UCSD-AML1 (cell line): Measurements from ENCODE around the gene F7.

ENCODE experiments used
- DNase-seq: peaks from one replicate; lab custom pipeline; 2025; ENCODE audit not compliant: unreplicated experiment; lab: John Stamatoyannopoulos, UW

The F7 gene

GRCh38 chr13:113129921-113130750, 24.5 kb downstream of the F7 start:
- DNase-seq, result no peak

- no peak for DNase-seq
Observed at GRCh38 chr13:113135281-113135760, 29.7 kb downstream of the F7 start.

DNA sequence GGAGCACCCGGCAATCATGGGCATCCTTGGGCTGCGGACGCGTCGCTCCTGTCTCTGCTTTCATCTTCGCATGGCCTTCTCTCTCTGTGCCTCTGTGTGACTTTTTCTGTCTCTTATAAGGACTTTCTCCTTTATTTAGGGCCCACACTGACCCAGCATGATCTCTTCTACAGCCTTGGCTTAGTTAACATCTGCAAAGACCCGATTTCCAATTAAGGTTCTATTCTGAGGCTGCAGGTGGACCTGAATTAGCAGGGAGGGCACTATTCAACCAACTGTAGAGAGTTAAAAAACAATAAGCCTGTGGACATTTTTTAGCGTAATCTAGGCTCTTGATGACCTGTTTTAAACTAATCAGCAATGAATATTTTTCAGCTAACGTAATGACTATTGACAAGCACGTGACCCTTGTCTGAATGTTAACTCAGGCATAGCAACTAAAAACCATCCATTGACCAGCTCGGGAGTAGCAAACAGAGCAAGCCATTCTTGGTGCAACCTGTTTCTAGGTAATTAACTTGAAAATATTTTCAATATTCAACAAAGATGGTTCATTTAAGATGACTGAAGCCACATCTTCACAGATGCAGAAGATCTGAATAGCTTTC, 32.2 kb downstream of the F7 start:
- no peak for DNase-seq

- no peak for DNase-seq
Observed at GRCh38 chr13:113138792-113139551, 33.4 kb downstream of the F7 start.

- no peak for DNase-seq
Observed at GRCh38 chr13:113139577-113139976, 34.0 kb downstream of the F7 start.

DNA sequence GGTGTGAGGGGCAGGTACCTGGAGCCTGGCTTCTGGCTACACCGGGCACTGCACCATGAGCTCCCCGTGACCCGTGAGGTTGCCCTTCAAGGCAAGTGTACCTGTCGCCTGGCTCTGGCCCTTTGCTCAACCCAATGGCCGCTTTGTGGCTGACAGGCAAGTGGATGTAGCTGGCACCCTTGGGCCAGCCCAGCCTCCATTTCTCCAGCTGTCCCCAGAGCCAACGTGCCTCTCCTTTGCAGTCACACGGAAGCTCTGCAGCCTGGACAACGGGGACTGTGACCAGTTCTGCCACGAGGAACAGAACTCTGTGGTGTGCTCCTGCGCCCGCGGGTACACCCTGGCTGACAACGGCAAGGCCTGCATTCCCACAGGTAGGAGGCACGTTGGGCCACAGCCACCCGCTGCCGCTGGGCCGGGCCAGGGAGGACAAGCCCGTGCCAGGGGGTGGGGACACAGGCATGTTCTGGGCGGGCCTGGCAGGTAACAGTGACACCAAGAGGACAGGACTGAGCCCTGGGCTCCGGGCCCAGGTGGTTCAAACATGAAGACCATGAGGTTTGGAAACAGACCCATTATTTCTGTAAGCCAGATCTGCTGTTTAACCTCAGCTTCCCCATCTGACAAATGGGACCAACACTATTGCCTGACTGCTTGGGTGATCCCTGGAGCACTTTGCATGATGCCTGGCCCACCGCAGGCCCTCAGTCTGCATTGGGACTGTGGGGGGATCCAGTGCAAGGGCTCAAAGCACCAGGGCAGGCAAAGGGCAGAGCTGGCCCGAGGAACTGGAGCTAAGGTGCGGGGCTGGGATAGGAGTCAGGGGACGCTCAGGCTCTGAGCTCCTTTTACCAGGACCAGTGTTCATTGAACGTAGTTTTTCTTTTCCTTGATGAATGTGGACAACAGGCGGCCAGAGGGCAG, 35.3 kb downstream of the F7 start:
- no peak for DNase-seq

DNA sequence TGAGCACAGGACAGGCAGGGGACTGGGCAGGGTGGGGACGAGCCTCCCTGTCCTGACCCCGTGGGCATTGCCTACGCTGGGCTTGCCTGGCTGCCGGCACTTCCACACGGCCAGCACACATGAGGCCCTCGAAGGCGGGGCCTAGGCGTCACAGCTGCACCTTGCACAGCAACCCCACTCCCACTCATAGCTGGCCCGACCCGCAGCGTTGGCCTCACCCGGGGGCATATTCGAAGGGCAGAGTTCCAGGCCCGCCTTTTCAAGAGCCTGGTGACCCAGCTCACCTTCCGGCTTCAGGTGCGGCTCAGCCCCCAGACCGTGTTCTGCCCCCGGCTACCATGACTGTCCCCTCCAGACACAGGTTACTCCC, 36.0 kb downstream of the F7 start:
- no peak for DNase-seq

GRCh38 chr13:113142876-113143275, 37.3 kb downstream of the F7 start:
- DNase-seq, result no peak

DNA sequence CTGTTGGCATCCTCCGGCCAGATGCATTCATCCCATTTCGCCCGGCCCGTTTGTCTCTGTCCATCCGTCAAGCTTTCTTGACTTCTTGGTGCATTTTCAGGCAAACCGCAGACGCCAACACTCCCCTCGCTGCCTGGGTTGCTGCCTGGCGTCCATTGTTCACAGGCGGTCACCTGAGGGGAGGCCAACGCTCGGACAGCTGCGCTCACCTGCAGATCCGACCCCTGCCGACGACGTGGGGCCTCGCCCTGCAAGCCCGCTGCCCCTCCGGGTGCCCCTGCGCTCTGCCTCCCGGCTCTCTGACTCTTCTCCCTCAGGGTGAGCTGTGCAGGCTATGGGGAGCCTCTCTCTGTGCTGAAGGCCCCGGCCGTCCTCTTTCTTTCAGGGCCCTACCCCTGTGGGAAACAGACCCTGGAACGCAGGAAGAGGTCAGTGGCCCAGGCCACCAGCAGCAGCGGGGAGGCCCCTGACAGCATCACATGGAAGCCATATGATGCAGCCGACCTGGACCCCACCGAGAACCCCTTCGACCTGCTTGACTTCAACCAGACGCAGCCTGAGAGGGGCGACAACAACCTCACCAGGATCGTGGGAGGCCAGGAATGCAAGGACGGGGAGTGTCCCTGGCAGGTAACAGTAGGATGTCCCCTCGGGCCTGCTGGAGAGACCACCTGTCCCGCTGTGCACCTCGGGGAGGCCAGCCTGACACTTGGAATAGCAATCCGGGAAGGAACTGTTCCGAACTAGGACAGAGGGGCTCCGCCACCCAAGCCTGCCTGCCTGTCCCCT, 38.1 kb downstream of the F7 start:
- DNase-seq, result no peak

GRCh38 chr13:113144255-113144629, 38.7 kb downstream of the F7 start:
- no peak for DNase-seq

GRCh38 chr13:113145496-113145895, 39.9 kb downstream of the F7 start:
- no peak for DNase-seq

- DNase-seq, result no peak
Observed at GRCh38 chr13:113145911-113146598, 40.5 kb downstream of the F7 start.

GRCh38 chr13:113146750-113147149, 41.2 kb downstream of the F7 start:
- no peak for DNase-seq

- no peak for DNase-seq
Observed at GRCh38 chr13:113147206-113147605, 41.6 kb downstream of the F7 start.

DNA sequence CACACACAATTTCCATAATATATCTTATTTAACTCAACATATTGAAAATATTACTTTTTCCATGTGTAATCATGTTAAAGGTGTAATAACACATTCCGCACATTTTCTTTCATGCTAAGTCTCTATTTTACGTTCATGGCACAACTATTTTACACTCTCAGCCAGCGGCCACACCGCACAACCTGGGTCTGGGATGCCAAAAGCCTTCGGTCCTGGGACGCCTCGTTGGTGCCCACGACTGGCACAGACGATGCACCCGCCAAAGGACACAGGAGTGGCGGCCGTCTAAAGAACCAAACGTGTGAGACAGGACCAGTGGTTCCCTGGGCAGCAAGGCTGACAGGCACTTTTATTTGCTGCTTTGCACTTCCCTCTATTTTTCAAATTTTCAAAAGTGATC, 42.8 kb downstream of the F7 start:
- no peak for DNase-seq

DNA sequence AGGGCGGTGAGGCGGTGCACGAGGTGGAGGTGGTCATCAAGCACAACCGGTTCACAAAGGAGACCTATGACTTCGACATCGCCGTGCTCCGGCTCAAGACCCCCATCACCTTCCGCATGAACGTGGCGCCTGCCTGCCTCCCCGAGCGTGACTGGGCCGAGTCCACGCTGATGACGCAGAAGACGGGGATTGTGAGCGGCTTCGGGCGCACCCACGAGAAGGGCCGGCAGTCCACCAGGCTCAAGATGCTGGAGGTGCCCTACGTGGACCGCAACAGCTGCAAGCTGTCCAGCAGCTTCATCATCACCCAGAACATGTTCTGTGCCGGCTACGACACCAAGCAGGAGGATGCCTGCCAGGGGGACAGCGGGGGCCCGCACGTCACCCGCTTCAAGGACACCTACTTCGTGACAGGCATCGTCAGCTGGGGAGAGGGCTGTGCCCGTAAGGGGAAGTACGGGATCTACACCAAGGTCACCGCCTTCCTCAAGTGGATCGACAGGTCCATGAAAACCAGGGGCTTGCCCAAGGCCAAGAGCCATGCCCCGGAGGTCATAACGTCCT, 43.4 kb downstream of the F7 start:
- DNase-seq, result no peak

DNA sequence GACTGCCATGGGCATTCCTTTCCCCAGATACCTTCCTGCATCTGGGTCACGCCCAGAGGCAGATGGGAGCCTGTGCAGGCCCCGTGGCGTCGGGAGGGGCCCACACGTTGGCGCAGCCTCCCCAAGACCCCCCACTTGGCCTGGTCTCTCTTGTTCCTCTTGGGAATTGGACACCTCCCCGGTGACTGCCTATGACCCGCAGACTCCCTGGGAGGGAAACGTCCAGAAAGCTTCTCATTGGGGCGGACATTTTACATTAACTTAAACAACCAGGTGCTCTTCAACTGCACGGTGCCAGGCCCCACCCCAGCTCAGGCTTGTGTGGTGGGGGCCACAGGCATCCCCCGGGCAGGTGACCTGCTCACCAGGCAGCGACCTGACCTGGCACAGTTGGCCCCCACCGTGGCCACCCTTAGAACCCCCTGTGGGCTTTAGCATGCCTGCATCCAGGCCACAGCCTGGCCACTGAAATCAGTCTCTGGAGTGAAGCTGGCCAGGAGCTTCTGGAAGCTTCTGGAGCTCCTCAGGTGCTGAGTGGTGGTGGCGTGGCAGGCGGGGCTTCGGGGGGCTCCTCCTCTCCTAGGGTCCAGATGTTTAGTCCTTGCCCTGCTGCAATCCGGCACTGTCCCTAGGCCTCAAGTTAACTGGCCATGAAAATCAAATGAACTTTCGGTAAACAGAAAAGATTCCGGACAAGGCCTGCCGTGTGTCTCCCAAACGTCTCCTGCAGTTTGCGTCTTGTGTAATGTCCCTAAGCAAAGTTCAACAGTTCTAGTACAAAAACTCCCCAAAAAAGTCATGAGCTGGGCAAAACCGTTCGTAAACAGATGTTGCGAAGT, 44.3 kb downstream of the F7 start:
- no peak for DNase-seq
